Activated naive CD4-positive, alpha-beta T cell treated with Interleukin-2 at 50 U/mL for 16 hours (primary cell): ENCODE results near the gene FZD4.
"Not testable (repeated sequence)": the region's sequence is repeated elsewhere in the genome, so short reads cannot be mapped to it uniquely, and the experiment has no call there.

Experiments
- DNase-seq: peaks from one replicate; pipeline ENCODE4 v3.0.0-alpha.2; 2020

The FZD4 gene

DNA sequence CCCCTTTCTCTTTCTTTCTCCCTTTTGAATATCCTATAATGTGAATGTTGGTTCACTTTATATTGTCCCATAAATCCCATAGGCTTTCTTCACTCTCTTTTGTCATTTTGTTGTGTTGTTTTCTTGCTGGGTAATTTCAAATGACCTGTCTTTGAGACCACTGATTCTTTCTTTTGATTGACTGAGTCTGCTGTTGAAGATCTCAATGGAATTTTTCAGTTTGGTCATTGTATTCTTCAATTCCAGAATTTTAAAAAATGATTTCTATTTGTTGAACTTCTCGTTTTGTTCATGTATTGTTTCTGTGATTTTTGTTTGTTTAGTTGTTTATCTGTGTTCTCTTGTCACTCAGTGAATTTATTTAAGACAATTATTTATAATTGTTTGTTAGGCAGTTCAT, 17.5 kb upstream of the FZD4 start:
- no peak for DNase-seq

DNA sequence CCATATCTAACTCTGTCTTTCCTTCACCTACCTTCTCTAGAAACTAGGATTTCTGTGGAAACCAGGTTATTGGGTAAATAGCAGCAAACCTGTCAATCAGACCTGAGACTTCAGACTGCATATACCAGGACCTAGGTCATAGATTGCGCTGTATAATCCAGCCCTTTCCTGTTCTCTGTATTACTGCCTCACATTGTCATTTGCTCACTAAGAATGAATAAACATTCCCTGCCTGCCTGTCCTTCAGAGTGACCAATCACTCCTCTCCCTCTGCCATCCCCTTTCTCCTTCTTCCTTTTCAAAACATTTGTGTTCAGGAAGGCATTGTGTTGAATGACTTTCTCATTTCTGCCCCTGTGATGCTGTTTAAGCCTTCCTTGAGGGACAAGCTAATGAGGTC, 14.1 kb upstream of the FZD4 start:
- no peak for DNase-seq

DNA sequence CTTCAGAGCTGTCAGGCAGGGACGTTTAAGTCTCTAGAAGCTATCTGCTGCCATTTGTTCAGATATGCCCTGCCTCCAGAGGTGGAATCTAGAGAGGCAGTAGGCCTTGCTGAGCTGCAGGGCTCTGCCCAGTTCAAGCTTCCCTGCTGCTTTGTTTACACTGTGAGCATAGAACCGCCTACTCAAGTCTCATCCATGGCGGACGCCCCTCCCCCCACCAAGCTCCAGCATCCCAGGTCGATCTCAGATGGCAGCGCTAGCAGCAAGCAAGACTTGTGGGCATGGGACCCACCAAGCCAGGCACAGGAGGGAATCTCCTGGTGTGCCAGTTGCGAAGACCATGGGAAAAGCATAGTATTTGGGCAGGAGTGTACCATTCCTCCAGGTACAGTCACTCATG, 12.4 kb upstream of the FZD4 start:
- not testable (repeated sequence) for DNase-seq

DNA sequence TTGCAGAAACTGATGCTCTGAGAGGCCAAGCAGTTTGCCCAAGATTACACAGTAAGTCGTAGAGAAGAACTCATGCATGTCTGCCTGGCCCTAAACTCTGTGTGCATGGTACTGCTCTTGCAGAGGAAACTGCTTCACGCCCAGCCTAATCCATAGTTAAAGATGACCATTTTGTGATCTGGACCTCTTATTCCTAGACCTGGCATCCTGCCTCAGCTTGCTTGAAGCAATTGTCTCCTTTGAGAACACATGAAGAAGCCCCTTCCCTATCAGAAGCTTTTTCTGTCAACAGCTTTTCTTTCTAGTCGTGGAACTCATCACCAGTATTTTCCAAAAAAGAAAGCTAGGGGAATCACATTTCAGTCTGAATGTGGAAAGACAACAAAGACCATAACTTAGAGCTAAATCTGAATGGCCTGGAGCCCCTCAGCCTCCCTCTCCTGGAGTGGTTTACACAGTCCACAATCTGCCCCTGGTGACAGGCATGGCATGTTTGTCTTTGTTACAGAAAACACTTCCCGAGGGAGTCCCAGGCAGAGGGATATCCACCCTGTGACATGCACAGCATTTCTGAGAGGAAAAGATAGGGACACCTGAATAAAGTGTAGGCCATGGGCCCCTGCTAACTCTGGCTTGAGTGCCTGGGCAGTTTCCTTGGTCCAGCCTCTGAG, 2.9 kb upstream of the FZD4 start:
- DNase-seq: no peak

- no peak for DNase-seq
Observed at GRCh38 chr11:86956905-86957195, 1.7 kb upstream of the FZD4 start.

GRCh38 chr11:86955111-86955360, 159 bp downstream of the FZD4 start:
- DNase-seq: no peak

DNA sequence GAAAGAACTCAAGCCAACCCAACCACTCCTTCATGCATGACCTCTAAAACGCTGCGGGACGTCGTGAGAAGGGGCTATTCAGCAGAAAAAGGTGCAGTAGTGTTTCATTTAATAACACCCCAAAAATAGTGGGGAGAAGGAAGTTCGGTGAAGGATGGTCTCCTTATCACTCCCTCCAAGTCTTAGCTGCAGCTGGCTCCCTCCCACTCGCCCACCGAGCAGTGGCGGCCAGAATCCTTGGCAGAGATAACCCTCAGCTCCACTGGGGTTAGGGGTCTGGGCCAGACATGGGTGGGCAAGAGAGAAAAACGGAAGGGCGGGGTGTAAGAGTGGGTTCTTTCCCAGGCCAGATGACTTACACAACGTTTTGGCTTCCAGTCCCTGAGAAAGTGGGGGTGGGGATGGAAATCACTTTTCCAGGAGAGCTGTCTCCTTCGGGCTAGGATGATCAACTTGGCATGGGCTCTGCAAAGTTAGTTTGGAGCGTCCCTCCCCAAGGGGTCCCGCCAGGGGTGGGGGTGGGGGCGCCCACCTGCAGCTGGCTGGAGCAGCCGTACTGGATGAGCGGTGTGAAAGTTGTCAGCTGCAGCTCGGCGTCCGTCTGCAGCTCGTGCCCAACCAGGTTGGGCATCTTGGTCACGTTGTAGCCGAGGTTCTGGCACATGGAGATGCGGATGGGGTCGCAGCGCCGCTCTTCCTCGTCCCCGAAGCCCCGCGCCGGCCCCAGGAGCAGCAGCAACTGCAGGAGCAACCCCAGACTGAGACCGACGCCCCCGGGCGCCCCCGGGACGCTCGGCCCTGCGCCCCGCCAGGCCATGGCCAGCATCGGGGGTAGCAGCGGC, 705 bp downstream of the FZD4 start:
- no peak for DNase-seq

DNA sequence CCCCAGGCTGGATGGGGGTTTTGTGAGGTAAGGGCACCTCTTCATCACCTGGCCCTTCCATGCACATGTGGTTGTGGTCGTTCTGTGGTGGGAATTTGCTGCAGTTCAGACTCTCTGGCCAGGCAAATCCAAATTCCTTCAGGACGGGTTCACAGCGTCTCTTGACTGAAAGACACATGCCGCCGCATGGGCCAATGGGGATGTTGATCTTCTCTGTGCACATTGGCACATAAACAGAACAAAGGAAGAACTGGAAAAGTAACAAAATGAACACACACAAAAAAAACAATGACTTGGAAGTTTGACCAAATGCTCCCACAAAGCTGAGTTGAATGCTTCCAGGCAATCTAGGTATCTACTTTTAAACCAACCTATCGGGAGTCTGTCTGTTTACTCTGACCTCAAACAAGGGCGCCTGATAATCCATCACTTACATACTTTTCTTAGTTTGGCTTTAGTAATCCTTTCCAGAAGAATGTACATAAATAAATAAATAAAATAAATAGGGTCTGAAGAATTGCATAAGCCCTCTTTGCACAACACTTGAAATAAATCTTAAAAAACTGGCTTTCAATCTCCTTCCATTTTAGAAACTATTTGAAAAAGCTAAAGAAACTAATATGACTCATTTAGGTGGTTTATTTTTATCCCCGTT, 2.8 kb downstream of the FZD4 start:
- no peak for DNase-seq

GRCh38 chr11:86951706-86952105, 3.5 kb downstream of the FZD4 start:
- no peak for DNase-seq

DNA sequence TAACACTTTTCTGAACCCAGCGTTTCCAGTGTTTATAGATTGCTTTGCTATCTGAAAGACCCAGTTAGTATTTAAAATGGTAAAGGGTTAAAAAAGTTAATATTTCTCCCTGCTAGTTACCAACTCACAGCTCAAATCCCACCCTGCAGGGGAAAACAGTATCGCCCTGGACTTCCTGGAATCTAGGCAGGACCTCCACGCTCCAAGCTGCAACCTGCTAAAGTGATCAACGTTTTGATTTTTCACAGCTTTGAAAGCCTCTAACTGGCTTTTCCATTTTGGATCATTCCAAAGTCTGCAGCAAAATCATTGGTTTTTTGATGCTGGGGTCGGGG, 4.6 kb downstream of the FZD4 start:
- DNase-seq: no peak

DNA sequence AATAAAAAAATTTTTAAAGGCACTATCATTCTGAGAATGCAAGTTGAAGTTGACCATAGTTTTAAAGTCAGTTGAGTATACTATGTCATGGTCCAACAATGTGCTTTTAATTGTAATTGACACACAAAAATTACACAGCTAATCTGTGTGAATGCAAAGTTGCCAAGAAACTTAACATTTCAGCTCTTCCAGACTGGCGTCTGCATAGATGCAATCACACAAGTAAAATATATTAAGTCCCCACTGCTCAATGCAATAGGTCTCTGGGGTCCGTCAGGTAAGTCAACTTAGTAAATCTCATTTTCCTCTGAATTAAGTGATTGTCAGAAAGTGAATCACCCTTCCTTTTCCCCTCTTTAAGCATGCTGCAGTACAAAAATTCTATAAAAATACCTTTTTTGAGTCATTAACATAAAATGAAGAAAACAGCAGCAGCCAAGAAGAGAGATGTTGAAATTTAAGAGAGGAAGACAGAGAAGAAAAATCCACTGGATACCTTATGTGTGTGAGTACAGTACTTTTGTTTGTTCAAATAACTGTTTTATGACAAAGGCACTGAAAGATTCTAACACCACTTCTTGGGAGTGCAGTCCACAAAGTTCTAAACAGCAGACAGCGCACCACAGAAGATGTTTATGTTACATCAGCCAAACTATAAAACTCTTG, 5.1 kb downstream of the FZD4 start:
- no peak for DNase-seq

DNA sequence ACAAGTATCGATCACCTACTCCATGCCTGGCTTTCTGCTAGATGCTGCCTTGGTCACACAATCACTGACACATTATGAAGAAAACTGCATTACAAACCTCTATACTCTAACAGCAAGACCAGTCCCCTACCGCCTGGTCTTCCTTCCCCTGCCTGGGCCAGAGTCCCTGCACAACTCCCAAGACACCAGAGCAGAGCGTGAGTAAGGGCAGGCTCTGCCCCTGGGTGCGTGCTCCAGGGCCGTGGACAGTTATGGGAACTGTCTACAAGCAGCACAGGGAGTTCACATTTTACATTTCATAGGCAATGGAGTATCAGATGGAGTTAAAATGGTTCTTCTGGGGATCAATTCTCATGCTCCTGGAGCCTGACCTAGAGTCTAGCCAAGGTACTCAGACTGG, 6.5 kb downstream of the FZD4 start:
- DNase-seq: no peak

DNA sequence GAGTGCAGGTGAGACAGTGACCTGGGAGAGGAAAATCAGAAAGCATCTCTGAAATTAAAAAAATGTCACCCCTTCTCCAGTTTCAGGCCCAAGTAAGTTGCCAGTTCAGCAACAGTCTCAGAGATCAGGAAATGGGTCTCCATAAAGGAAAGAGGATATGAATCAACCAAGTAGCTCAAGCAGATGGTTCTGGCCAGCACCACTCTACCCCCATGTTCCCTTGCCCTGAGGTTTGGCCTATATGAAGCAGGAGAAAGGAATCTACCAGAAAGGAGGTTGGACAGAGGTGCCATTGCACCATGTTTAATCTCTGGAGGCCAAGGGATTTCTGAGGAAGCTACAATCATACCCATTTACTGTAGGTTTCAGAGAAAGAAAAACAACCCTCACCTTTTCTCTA, 7.7 kb downstream of the FZD4 start:
- DNase-seq: no peak

DNA sequence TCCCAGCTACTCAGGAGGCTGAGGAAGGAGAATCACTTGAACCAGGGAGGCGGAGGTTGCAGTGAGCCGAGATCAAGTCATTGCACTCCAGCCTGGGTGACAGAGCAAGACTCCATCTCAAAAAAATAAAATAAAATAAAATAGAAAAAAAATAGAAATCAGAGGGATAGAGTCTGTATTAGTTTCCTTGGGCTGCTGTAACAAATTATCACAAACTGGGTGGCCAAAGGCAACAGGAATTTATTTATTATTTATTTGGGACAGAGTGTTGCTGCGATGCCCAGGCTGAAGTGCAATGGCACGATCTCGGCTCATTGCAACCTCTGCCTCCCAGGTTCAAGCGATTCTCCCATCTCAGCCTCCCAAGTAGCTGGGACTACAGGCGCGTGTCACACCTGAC, 11.7 kb downstream of the FZD4 start:
- not testable (repeated sequence) for DNase-seq

DNA sequence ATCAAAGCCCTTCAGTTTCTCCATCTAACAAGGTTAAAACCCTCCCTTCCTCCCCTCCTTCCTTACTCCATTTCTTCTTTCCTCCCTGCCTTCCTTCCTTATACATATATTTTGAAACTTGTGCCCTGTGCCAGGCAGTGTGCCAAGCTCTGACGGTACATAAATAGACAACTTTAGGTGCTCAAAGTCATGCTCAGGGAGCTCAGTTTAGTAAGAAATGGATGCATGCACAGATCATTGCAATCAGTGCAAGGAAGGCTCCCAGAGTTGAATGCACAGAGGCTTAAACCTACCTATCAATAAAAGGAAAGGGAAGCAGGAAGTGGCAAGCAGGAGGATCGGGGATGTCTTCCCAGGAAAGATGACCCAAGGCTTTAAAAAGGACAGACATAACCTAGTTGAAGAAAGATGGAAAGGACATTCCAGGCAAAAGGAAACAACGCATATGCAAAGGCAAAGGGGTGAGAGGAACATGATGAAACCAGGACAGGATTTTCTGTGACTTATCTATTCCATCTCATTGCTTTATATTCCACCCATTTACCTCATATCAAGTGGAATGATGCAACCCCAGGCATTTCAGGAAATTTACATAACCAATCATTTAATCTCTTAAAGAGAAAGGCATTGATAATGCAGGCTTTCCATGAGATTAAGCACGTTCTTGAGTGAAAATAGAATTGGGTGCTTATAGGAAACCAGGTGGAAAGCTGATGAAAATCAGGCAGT, 13.2 kb downstream of the FZD4 start:
- DNase-seq: no peak

DNA sequence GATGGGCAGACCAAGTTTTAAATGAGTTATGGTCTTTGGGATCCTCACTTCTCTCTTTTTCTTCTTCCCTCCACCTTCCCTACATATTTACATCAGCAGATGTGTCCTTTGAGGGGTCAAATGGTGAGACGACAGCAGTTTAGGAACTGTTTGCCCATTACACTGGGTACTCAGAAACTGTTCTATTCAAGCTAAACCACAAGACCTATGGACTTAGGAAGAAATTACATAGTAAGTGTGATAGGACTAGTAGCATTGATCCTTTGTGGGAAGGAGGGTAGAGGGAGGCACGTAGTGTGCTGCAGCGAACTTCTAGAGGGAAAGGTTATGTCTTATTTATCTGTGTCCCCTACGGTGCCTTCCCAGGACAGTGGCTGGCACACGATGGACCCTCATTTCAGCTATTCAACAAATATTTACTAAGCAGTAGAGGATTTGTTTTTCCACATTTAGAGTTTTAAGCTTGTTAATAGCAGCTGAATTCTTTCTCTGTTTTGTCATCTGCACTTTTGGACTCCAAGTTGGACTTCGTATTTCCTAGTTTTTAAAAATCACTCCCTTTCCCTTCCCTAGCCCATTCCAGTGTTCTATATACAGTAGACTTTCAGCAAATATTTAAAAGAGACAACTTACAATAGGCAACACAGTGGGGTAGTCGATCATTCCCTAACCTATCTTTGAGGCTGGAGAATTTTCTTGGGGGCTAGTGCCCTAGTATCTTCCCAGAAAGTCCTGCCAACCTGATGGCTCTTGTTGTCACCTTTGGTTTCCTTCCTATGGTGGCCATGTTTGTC, 13.9 kb downstream of the FZD4 start:
- DNase-seq: no peak

DNA sequence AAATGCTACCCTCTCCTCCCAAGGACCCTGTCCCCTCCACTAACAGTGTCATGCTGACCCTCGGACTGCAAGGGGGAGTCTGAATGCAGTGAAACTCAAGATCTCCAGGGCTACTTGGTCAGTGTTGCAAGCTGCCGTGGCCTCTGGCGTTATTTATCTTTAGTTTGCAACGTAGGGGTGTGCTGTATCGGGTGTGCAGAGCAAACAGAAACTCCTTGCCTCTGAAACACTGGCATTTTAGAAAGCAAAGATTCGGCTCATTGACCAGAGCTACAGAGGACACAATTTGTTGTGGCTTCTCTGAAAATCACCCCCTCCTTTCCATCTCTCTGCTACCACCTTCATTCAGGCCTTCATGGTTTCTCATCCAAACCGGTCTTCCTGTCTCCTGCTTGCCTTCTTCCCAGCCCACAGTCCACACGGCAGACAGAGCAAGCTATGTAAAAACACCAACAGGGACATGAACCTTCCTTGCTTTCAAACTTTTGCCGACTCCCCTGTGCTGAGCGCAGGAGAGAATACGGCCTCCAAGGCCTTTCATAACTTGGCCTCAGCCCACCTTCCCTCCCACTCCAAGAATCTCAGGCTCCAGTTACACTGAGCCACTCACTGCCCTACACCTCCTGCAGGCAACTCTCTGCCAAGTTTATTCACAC, 14.9 kb downstream of the FZD4 start:
- no peak for DNase-seq

DNA sequence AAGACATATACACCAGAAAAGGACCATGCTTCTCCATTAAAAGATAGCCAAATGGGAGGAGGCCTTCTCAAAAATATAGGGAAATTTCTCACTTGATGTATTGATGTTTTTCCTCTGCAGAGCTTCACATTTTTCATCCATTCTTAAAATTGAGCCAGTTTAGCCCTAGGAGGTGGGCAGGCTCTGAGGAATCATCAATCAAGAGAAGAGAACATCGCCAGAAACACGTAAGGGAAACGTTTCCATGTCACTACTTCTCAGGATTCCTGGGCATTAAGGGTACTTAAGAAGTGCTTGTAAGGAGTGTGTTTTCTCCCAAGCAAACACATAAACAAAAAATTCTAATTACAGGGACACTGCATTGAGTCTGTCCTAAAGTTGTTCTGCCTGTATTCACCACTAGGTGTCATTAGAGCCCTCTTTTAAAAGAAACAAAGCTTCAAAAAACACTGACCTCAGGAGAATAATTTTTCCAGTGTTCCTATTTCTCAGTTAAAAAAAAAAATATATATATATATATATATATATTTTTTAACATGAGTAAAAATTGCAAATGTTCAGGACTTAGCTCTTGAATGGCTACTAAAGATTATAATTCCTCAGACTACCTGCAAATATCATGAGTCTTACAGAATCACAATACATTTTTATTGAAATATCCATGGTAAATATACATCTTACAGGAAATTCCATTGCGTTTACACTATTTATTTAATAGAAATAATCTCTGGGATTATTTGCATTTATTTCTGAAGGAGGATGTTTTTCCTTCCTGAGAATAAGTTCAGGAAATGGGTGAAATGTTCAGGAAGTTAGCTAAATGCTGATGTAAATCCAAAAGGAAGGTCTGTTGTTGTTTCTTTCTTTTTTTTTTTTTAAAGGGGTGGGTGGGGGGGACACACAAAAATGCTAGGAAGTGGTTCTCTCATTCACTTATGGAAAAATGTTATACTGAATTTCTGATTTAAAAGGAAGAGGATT, 16.0 kb downstream of the FZD4 start:
- no peak for DNase-seq

DNA sequence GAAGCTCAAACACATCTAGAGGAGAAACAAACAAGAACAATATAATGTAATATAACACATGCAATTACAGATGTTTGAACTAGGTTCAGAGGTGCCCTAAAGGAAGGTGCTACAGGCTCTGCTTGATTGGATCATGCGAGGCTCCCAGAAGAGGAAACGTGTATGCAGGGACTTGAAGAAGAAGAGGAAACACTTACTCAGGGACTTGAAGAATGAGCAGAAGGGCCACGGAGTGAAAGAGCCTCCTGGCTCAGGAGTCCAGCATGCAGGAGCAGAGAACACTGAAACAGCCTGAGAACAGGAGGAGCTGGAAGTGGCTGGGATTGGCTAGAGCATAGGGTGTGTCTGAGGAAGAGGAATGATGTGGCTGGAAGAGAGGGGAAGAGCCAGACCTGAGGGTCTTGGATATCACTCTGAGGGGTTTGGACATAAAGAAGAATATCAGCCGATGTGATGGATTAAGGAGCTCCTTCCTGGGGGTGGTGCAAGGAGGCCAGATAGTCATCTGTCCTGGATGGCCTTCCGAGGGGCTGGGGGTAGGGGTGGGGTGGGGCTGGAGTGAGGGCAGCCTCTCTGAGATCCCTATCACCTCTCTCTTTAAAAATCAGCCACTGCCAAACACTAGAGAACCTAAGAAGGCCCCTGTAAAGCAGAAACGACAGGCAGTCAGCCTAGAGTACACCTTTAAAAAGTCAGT, 16.8 kb downstream of the FZD4 start:
- DNase-seq: no peak

DNA sequence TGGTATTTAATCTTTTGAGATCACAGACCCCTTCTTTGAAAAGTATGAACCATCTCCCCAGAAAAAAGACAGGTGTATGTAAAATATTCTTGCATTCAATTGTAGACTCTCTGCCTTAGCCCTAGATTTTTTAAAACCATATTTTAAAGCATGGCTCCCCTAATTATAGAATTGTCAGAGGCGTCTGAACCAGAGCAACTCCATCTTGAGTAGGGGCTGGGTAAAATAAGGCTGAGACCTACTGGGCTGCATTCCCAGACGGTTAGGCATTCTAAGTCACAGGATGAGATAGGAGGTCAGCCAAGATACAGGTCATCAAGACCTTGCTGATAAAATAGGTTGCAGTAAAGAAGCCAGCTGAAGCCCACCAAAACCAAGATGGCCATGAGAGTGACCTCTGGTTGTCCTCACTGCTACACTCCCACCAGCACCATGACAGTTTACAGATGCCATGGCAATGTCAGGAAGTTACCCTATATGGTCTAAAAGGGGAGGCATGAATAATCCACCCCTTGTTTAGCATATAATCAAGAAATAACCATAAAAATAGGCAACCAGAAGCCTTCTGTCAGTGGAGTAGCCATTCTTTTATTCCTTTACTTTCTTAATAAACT, 17.9 kb downstream of the FZD4 start:
- DNase-seq: not testable (repeated sequence)
